ENCODE measurements around the gene TSEN54.
"Not testable (repeated sequence)": the region's sequence is repeated elsewhere in the genome, so short reads cannot be mapped to it uniquely, and the experiment has no call there.

TSEN54 gene

DNA sequence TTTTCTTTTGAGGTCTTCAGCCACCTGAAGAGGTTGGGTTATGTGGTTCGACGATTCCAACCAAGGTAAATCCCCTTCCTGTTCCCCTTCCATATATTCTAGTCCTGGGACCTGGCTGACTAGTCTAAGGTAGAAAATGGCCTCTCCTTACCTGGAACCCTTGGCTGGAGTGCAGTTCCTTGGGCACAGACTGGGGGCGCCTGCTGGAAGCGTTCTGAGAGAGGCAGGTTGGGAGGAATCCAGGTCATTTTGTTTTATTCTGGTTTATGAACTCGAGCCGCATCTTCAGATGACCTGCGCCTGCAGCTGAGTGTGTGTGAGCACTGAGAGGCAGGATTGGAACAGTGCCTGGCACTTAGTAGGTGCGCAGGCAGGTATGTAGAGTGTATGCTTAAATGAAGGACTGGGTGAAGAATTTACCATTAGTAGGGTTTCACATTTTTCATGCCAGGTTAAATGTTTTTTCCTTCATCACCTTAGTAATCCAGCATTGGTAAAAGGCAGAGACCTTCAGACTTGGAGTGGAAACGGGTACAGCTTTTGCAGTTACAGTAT is 2.7 kb downstream of the TSEN54 start:
- DNase-seq (ENCODE audit: low spot score): no peak

DNA sequence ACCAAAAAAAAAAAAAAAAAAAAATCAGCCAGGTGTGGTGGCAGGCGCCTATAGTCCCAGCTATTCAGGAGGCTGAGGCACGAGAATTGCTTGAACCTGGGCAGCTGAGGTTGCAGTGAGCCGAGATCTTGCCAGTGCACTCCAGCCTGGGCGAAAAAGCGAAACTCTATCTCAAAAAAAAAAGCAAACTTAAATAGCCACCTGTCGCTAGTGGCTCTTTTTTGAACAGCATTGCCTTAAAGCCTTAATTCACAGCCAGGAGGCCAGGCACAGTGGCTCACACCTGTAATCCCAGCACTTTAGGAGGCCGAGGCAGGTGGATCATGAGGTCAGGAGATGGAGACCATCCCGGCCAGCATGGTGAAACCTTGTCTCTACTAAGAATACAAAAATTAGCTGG is 4.1 kb downstream of the TSEN54 start:
- DNase-seq (ENCODE audit: low spot score): not testable (repeated sequence)

DNA sequence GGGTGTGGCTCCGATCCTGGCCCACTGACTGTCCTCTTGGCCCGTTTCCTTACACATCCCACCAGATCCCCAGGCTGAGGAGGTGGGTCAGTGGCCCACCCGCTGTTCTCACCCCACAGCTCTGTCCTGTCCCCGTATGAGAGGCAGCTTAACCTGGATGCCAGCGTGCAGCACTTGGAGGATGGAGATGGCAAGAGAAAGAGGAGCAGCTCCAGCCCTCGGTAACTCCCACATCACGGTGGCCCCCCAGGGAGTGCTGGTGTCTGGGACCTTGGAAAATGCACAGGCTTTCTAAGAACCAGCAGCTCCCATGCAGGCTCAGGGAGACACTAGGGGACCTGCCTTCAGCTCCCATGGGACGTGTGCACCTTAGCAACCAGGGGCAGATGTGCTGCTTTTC is 5.0 kb downstream of the TSEN54 start:
- no peak for DNase-seq (ENCODE audit: low spot score)

DNA sequence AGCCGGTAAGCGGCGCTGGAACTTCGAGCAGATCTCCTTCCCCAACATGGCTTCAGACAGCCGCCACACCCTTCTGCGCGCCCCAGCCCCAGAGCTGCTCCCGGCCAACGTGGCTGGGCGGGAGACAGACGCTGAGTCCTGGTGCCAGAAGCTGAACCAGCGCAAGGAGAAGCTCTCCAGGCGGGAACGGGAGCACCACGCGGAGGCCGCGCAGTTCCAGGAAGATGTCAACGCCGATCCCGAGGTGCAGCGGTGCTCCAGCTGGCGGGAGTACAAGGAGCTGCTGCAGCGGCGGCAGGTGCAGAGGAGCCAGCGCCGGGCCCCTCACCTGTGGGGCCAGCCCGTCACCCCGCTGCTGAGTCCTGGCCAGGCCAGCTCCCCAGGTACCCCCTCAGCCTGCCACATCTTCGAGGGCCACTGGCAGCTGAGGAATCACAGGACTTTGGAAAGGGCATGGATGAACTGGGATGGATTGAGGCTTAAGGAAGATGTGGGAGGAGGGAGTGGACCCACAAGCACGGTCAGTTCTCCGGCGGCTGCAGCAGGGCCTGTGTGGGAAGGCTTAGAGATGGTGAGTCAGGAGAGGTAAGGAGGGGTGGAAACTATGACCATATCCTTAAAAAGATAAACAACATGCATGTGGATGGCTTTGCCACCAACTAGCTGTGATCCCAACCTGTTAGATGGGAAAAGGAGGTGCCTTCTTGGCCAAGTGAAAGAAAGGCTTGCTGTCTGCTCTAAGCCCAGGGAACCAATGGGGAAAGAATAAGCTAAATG is 5.8 kb downstream of the TSEN54 start:
- no peak for DNase-seq (ENCODE audit: low spot score)

DNA sequence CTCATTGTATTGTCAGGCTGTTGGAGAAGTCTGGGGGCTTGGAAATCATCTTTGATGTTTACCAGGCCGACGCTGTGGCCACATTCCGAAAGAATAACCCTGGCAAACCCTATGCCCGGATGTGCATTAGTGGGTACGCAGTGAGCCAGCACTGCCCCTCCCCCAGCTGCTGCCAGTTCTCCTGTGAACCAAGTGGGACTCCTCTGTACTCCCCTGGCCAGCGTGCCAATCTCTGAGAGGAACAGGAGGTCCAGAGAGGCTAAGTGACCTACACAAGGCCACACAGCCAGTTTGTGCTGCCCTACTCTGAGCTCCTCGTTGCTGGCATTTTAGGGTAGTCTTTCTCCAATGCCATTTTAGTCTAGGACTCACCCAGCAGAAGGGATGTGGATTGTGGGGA is 7.3 kb downstream of the TSEN54 start:
- no peak for DNase-seq (ENCODE audit: low spot score)

DNA sequence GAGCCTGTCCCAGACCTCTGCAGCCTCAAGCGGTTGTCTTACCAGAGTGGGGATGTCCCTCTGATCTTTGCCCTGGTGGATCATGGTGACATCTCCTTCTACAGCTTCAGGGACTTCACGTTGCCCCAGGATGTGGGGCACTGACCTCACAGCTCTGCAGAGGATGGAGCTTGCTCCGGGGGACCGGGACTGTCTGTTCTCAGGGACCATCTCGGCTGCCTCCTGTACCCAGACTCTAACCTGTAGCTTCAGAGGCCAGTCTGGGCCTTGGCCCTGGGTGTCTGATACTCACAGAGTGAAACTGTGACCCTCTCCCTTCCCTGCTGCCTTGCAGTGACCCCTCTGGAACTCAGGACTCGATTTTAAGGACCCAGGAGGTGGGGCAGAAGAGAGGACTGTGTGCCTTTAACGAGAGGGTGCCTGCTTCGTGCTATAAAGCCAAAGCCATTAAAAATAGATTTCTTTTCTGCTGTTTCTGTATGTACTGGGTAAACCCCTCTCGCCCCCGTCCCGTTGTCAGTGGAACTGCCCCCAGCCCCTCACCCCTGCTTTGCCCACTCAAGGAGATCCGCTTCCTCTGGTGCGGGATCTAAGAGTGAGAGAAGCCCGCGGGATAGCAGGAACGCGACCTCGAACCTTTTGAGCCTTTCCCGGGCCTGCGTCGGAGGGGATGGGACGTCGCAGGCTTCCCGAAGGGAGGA is 8.1 kb downstream of the TSEN54 start:
- no peak for DNase-seq (ENCODE audit: low spot score)

DNA sequence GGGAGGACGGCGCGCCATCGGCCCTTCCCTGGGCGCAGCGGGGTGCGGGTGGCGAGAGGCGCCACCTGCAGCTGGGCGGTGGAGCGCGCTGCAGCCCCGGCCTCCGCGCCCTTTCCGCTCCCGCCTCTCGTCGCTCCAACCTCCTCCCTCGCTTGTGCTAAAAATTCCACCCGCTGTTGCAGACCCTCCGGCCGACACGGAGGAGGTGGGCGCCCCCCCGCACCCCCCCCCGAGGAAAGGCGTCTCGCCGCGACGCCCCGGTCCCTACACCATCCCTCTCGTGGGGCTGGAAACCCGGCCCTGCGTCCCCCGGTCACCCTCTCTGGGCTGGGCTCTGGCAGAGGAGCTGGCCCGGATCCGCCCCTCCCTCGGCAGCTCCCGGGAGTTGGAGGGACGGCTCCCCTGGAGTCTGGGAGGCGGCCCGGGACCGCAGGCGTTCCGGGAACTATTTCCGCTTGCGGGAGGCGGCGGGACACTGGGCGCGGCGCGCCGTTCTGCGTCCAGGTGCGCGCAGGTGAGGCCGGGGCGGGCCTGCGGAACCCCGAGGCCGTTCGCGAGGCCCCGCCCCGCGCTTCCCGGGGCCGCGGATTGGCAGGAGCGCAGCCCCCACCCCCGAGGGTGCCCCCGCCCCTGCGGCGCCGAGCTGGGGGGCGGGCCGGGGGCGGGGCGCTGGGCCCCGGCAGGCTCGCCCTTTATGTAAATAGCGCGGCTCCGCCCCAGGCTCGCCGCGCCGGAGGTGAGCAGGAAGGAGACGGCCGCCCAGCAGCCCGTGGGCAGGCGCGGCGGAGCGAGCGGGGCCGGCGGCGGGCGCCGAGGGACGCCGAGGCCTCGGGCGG is 8.9 kb downstream of the TSEN54 start, which contains the start of gene LLGL2:
TSS of gene LLGL2 (plus strand) at position 728 of the 836 bp plus-strand sequence. CDS start 17,730 bp downstream, outside the sequence.
- peak; percentile 59 for DNase-seq (ENCODE audit: low spot score)

DNA sequence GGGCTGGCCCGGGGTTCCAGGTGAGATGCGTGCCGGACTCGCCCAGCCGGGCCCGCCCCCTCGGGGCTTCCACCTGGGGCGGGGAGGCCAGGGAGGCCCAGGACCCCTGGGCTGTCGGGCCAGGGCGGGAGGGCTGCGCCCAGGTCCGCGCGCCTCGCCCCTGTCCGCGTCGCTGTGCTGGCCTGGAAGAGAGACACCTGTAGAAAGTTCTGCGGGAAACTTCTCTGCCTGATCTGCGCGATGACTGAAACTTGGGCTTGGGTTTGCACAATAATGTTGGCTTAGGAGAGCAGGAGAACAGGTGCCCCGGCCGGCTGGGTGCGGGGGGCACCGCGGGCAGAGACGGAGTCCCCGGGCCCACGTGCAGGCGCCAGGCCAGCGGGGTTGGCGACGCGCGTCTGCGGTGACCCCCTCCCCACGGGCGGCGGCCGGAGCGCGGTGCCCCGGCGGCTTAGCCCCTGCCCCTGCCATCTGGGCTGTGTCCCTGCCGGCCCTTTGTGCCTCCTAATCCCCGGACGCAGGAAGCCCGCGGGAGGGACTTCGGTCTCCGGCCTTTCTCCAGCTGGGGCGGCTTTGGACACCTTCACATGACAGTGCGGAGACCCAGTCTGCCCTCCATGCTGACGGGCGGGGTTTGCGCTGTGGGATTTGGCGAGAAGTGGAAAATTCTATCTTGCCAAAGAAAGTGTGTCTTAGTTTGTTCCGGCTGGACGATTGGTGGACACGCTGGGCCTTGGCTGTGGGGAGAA is 9.7 kb downstream of the TSEN54 start:
- DNase-seq (ENCODE audit: low spot score): no peak

DNA sequence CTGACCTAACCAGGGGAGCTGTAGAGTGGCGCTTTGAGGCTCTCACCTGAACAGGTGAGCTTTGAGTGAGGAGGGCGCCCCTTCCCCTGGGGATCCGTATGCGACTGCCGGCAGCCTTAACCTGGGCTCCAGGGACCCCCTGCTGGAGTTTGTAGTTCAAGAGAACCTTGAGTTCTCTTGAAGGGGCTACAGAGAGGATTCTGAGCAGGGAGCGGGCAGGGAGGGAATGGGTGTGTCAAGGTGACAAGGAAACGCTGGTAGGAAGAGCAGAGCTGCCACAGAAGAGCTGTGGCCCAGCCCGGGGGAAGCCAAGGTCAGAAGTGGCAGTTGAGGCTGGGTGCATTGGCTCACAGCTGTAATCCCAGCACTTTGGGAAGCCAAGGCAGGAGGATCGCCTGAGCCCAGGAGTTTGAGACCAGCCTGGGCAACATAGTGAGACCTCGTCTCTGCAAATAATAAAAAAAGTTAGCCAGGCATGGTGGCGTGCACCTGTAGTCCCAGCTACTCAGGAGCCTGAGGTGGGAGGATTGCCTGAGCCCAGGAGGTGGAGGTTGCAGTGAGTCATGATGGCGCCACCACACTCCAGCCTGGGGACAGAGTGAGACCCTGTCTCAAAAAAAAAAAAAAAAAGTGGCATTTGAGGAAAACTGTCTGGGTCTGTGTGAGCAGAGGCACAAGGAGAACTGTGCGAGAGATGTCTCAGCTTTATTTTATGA is 10.4 kb downstream of the TSEN54 start:
- no peak for DNase-seq (ENCODE audit: low spot score)

DNA sequence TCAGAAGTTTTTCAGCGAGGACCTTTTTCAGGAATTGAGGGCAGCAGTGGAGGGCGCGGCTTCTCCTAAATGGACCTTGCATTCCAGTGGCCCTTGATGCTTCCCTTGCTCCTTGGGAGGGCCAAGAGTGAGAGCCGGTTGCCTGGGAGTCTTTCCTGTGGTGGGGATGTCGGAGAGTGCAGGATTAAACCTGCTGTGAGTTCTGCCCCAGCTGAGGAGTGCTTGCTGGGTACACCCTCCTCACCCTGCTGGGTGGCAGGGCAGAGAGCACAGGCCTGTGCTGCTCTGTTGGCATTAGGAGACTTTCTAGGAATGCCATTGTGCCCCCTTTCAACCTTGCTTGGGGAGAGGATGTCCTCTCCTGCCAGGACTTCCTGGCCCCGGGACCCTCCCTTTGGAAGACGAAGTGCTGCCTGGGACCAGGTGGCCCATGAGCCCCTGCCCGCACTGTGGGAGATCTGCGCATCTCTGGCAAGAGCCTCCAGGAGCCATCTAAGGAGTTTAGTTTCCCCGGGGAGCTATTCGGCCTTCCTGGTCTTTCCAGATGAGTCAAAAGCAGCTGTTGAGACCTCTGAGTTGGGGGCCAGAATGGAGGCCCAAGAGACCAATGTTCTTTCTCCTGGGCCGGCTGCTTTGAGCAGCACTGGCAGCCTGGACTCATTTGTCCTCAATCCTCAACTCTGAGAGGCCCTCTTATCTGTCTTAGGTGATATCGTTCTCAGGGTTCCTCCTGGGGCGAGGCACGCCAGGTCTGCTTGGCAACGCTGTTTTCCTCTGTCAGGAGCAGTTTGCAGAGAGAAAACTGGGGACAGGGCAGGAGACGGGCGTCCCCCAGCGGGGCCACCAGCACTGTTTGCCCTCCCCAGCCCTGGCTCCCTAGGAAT is 14.8 kb downstream of the TSEN54 start:
- no peak for DNase-seq (ENCODE audit: low spot score)

DNA sequence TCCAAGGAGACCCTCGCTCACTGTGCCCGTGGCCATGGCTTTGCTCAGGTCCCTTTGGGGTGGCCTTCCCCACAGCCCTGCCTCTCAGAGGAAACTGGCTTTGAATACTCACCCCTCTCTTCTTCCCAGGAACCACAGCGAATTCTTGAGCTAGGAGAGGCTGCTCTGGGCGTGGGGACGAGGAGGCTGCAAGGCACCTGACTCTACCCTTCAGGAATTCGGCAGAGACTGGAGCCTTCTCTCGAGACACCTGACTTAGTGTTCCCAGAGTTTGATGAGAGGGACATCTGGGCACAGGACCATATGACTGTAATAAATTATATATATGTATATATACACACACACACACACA is 15.4 kb downstream of the TSEN54 start:
- no peak for DNase-seq (ENCODE audit: low spot score)

DNA sequence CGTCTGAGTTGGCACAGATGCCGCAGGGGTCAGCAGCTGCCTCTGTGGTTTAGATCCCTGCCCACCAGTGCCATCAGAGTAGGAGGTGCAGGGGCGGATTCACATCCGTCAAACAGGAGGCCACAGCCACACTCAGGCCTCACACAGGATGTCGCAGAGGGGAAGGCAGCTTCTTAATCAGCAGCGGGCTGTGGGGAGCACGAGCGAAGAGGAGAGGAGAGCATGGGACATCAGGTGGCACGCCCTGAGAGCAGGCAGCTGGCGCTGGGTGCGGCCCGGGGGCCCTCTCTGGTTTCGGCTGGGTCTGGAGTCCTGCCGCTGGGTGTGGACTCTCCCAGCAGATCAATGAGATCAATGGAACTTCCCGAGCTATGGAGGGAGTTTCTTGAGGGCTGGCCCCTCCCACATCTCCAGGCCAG is 18.8 kb downstream of the TSEN54 start:
- no peak for DNase-seq (ENCODE audit: low spot score)

DNA sequence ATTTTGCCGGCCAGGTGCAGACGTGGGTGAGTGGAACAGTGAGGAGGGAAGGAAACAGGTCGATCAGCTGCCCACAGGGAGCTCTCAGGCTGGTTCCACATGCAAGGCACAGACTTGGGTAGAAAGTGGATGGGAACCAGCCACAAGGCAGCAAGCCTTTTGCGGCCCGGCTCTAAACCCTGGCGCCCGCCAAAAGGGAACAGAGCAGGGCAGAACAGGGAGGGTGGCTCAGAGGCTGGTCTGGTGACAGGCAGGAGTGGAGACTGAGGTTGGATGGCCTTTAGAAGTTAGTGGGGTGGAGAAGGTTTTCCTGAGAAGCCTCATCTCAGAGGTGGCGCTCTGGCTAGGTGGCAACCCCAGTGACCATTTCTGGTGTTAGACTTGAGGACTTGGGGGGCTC is 19.5 kb downstream of the TSEN54 start:
- DNase-seq (ENCODE audit: low spot score): no peak

DNA sequence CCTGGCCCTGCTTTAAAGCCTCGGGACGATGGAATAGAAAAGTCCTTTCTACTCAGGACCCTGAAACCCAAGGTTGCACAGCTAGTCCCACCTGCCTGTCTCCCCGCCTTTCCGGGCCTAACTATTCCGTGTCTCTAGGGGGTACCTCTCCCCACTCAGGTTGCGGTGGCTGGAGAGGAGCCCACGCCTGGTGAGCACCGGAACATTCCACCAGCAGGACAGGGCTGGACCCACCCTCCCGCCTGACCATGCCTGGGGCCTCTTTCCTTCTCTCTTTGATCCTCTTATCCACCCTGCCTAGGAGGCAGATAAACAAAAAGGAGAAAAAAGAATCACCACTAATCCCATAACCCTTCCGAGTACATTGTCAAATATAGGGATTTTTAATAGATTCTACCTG is 20.0 kb downstream of the TSEN54 start:
- DNase-seq (ENCODE audit: low spot score): no peak

DNA sequence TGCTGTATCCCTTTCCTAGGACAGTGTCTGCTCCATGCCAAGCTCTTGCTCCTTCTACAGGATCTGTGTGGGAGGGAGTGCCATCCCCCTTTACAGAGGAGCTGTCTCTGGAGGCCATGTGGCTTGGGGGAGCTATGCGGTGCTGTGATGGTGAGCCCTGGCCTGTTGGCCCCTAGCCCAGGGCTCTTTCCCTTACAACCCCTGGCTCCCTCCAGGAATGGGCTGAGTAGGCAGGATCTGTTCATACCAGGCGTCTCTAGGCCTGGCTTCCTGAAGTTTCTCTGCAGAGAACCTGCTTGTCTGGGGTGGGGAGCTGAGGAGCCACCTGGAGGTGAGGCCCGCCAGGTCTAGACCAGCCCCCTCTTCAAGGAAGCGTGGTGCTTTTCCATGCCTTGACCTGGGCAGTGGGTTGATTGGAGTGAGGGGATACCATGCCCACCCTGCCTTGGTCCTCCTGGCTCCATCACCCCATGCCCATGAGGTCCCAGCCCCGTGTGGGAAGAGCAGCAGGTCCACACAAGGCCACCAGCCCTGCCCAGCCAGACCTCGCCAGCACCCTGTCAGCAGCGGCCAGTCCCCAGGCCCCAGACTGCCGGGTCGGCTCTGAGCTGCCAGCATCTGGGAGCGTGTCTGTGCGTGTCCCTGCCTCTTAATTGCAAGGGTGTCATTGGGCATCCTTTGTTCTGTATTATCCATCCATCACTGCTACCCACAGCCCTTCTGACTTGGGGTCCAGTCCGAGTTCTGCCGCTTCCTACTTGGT is 23.8 kb downstream of the TSEN54 start:
- no peak for DNase-seq (ENCODE audit: low spot score)

DNA sequence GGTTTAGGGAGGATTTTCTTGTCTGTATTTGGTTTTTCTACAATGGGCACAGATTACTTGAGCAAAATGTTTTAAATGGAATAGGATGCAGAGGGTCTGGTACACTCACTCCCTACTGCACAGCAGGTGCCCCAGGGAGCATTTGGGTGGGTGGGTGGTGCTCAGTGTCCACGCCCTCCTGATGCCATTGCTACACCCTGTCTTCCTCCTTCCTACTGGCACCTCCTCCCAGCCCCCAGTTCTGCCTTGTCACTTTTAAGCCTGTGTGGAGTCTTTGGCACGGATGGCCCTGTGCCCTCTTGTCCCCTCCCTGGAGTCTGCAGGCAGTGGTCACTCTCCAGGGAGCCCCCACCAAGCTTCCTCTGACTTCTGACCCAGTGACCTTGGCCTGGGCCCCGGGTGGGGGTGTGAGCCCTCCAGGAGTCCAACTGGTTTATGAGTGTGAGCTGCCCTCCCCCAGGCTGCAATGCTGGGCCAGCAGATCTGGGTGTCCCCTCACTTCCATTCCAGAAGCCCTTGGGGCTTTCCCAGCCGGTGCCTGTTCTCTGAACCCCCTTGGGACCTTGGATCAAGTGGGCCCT is 24.7 kb downstream of the TSEN54 start:
- no peak for DNase-seq (ENCODE audit: low spot score)

DNA sequence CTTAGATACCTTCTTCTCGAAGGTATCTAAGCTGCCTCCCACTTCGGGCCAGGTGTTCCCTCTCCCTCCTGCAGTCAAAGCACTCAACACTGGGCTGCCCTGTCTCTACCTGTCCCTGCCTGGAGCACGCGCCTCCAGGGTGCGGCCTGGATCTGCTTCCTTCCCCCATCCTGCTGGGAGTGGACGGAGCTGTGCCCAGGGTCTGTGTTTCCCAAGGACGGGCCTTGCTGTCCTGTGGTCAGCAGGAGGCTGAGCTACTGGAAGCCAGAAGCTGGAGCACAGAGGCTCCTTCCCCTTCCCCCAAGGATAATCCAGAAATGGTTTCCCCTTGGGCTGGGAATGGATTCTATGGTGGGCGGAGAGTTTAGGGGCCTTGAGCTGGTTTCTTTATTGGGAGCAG is 25.9 kb downstream of the TSEN54 start:
- no peak for DNase-seq (ENCODE audit: low spot score)

DNA sequence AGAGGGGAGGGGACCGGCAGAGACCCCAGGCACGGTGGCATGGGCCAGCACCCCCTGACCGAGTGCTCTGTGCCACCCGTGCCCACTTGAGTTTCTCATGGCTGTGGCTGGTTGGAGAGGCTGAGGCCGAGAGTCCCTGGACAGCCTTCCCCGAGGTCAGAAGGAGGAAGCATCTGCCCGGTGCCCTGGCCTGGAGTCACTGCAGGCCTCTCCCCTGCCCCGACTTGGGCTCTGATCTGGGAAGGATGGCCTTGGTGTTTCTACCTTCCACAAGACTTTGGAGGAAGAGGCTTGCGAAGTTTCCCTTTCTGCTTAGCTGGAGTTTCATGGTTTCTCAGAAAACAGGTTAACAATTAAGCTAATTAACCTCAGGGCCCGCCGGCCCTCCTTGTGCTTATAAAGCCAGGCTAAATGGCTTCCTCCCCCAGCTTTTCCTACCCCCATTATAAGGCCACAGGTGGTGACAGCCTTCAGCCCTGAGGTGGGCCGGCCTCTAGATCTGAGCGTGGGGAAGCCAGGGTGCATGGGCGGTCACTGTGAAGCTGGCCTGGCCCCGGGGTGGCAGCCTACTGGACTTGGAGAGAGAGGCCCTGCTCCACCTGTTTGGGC is 26.5 kb downstream of the TSEN54 start:
- DNase-seq (ENCODE audit: low spot score): no peak

All from cerebellar cortex (tissue), 1 donor.